B cell (primary cell): ENCODE measurements around the gene IL1RAPL1. TPM values are rescaled to one million over a fixed set of nuclear protein-coding genes. Genes with fewer than 3 reads are reported as not detected.

Experiments used
- ATAC-seq: fragments of 200-7000 bp; cut with Tn5 transposase; one replicate; pipeline ENCODE4 v1.10.0; 2021; ENCODE audit warnings: low read depth, mild to moderate bottlenecking, moderate number of reproducible peaks, moderate library complexity
- CTCF ChIA-PET: fragments of 350-600 bp; sonication (Branson Sonifier 250); formaldehyde crosslinking; loops from one replicate; lab custom pipeline; 2021; ENCODE audit warnings: antibody characterized with exemption, inconsistent platforms; lab: Charles Lee
- POLR2A ChIA-PET: fragments of 350-600 bp; sonication (Branson Sonifier 250); formaldehyde crosslinking; loops from one replicate; lab custom pipeline; 2021; ENCODE audit warnings: antibody characterized with exemption; lab: Charles Lee
- DNase-seq: peaks from one replicate; pipeline ENCODE4 v3.0.0; 2013
- H2AFZ ChIP-seq: 2 replicates; pipeline ENCODE4 v1.6.1; 2012; ENCODE audit warnings: mild to moderate bottlenecking, low read depth, low read length; ENCODE audit not compliant: insufficient read depth, poor library complexity, severe bottlenecking
- H3K27ac ChIP-seq, 2 donors: 1 replicate in 1 of 2; 2 replicates in 1 of 2; pipeline ENCODE4 v1.5.1; 2012 to 2013; ENCODE audit warnings: low read length in 2 of 2, mild to moderate bottlenecking in 2 of 2, moderate library complexity in 1 of 2
- H3K27me3 ChIP-seq, 4 experiments: fragments of 200-600 bp in 1 of 4; sonication (generic) in 1 of 4; replicated peaks in 1 of 4; 1 replicate in 2 of 4; 2 replicates in 2 of 4; pipeline versions ENCODE4 v1.6.1 to v1.7.0; 2013 to 2016; ENCODE audit warnings: low read length in 3 of 4, mild to moderate bottlenecking in 2 of 4, mixed read lengths in 1 of 4, moderate library complexity in 1 of 4; ENCODE audit not compliant: insufficient read depth in 4 of 4, control insufficient read depth in 3 of 4; ENCODE audit errors: control extremely low read depth in 1 of 4
- H3K36me3 ChIP-seq, 2 experiments: replicated peaks in 1 of 2; 1 replicate in 1 of 2; 2 replicates in 1 of 2; pipeline versions ENCODE4 v1.6.1 to v1.7.1; 2013; ENCODE audit warnings: low read length in 1 of 2; ENCODE audit not compliant: insufficient read depth in 2 of 2, control insufficient read depth in 1 of 2; ENCODE audit errors: control extremely low read depth in 1 of 2, extremely low read depth in 1 of 2
- H3K4me1 ChIP-seq, 2 donors: fragments of 200-600 bp in 1 of 2; sonication (generic) in 1 of 2; 1 replicate in 1 of 2; 2 replicates in 1 of 2; pipeline versions ENCODE4 v1.5.1 to v1.6.1; 2013 to 2017; ENCODE audit warnings: low read length in 2 of 2; ENCODE audit not compliant: control insufficient read depth in 2 of 2, insufficient read depth in 2 of 2
- H3K4me2 ChIP-seq: replicated peaks from 2 replicates; pipeline ENCODE3; 2012; ENCODE audit warnings: mild to moderate bottlenecking, low read depth, low read length; ENCODE audit not compliant: poor library complexity, severe bottlenecking
- H3K4me3 ChIP-seq, 5 experiments: fragments of 200-600 bp in 1 of 5; sonication (generic) in 1 of 5; 1 replicate in 3 of 5; 2 replicates in 2 of 5; pipeline versions ENCODE4 v1.5.1 to v1.7.0; 2011 to 2016; ENCODE audit warnings: low read length in 4 of 5, mild to moderate bottlenecking in 4 of 5, low read depth in 2 of 5, control low read depth in 1 of 5, moderate library complexity in 1 of 5; ENCODE audit not compliant: insufficient read depth in 1 of 5; ENCODE audit errors: control extremely low read depth in 1 of 5, extremely low read depth in 1 of 5
- H3K79me2 ChIP-seq: fragments of 200-600 bp; sonication (generic); one replicate; pipeline ENCODE4 v1.6.0; 2016; ENCODE audit warnings: low read length; ENCODE audit not compliant: control insufficient read depth, insufficient read depth
- H3K9ac ChIP-seq: fragments of 200-600 bp; sonication (generic); 2 replicates; pipeline ENCODE4 v1.6.1; 2017; ENCODE audit warnings: mild to moderate bottlenecking, low read length, moderate library complexity
- H3K9me3 ChIP-seq, 3 donors: one replicate each; pipeline versions ENCODE4 v1.6.1 to v1.7.1; 2013; ENCODE audit warnings: low read length in 2 of 3; ENCODE audit not compliant: control insufficient read depth in 2 of 3, insufficient read depth in 1 of 3; ENCODE audit errors: control extremely low read depth in 1 of 3
- H4K20me1 ChIP-seq: 2 replicates; pipeline ENCODE4 v1.6.0; 2012; ENCODE audit warnings: mild to moderate bottlenecking, low read length; ENCODE audit not compliant: insufficient read depth, control insufficient read depth, poor library complexity, severe bottlenecking
- H3K27ac Mint-ChIP-seq: one replicate; pipeline ENCODE4 v1.8.0; 2021; ENCODE audit warnings: mixed read lengths
- H3K27me3 Mint-ChIP-seq: one replicate; pipeline ENCODE4 v1.8.0; 2021; ENCODE audit warnings: mixed read lengths
- H3K4me1 Mint-ChIP-seq: one replicate; pipeline ENCODE4 v1.8.0; 2021; ENCODE audit warnings: mixed read lengths
- H3K4me3 Mint-ChIP-seq: one replicate; pipeline ENCODE4 v1.8.0; 2021; ENCODE audit warnings: mixed read lengths
- H3K9me3 Mint-ChIP-seq: one replicate; pipeline ENCODE4 v1.8.0; 2022; ENCODE audit warnings: mixed read lengths; ENCODE audit not compliant: insufficient read depth
- EZH2 ChIP-seq: IDR thresholded peaks from 2 replicates; pipeline ENCODE4 v1.6.1; 2012; ENCODE audit warnings: borderline replicate concordance, low read depth, mild to moderate bottlenecking, moderate library complexity, low read length; ENCODE audit not compliant: insufficient read depth, poor library complexity, severe bottlenecking
- WGBS: methylation state at CpG from one replicate; pipeline ENCODE4 v1.1.5; 2013; ENCODE audit warnings: missing lambda C conversion rate; ENCODE audit not compliant: insufficient coverage; 5-methylcytosine and 5-hydroxymethylcytosine counted together
- intact Hi-C: fragments of 100-400 bp; cut with micrococcal nuclease; formaldehyde crosslinking; loops from one replicate; pipeline ENCODE4 v1.10.0; 2022
- polyA plus RNA-seq: library from polyadenylated mRNA; depleted of rRNA; stranded (reverse); fragments of >200 nt; gene quantifications from 2 replicates; pipeline ENCODE4 v1.2.3, GENCODE V29; 2012
- total RNA-seq, 2 donors: library from RNA; stranded (reverse); fragments of 120-200 nt in 1 of 2; gene quantifications; 1 replicate in 1 of 2; 2 replicates in 1 of 2; pipeline versions ENCODE4 v1.2.3 to v1.2.4, GENCODE V29; 2013 to 2022
- TF ChIP-seq, protein P1 (sequence below): fragments of 200-600 bp; IDR thresholded peaks from one replicate; pipeline ENCODE4 v1.8.0; 2022; ENCODE audit warnings: antibody characterized with exemption, mild to moderate bottlenecking

The IL1RAPL1 gene
- total and polyA plus RNA-seq, 2 donors (not counting 1 experiment from before 2014, with no cell fraction given) = not detected

DNA sequence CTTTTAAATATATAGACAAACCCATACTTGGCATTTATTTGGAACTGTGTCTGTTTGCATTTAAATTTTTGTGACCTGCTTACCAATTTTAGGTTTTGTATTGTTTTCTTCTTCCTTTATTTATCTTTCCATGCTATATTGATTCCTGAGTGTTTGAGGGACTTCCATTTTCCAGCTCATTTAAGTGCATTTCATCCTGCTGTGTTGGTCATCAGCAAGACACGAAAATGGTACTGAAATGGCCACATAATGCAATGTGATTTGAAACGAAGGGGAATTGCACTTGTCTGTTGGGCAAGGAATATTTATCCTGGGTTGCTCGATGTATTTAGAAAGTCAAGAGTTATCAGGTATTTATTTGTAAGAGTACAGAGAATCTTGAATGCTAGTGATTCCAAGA lies 1103.8 kb downstream of the IL1RAPL1 start:
- POLR2A ChIA-PET = no interaction called here
- CTCF ChIA-PET = no interaction called here
- H3K4me1 Mint-ChIP-seq = no peaks in the 10 kb centered on the region
- TF ChIP-seq, protein P1, sequence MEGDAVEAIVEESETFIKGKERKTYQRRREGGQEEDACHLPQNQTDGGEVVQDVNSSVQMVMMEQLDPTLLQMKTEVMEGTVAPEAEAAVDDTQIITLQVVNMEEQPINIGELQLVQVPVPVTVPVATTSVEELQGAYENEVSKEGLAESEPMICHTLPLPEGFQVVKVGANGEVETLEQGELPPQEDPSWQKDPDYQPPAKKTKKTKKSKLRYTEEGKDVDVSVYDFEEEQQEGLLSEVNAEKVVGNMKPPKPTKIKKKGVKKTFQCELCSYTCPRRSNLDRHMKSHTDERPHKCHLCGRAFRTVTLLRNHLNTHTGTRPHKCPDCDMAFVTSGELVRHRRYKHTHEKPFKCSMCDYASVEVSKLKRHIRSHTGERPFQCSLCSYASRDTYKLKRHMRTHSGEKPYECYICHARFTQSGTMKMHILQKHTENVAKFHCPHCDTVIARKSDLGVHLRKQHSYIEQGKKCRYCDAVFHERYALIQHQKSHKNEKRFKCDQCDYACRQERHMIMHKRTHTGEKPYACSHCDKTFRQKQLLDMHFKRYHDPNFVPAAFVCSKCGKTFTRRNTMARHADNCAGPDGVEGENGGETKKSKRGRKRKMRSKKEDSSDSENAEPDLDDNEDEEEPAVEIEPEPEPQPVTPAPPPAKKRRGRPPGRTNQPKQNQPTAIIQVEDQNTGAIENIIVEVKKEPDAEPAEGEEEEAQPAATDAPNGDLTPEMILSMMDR = no peak
- TF ChIP-seq EZH2 = no peak
- Histone ChIP-seq H3K4me1 (no peaks in the 10 kb centered on the region), H3K79me2 (no peaks in the 10 kb centered on the region), H3K36me3 (no peaks in the 10 kb centered on the region), H2AFZ (no peak overlapping the region), H3K9ac (no peak overlapping the region), H3K4me2 (no peak overlapping the region), H3K27me3 (no peaks in the 10 kb centered on the region), H3K4me3 (no peak overlapping the region), H3K9me3 (no peaks in the 10 kb centered on the region), H3K27ac (no peak overlapping the region), H4K20me1 (no peaks in the 10 kb centered on the region)
- H3K27me3 Mint-ChIP-seq = no peaks in the 10 kb centered on the region
- 83% methylated on average over 1 of the region's 3 CpGs for WGBS
- intact Hi-C loops = no loop called here
- H3K27ac Mint-ChIP-seq = no peak overlapping the region
- no peak overlapping the region for H3K4me3 Mint-ChIP-seq
- ATAC-seq (no peak), DNase-seq (no peak)
- H3K9me3 Mint-ChIP-seq = no peaks in the 10 kb centered on the region

DNA sequence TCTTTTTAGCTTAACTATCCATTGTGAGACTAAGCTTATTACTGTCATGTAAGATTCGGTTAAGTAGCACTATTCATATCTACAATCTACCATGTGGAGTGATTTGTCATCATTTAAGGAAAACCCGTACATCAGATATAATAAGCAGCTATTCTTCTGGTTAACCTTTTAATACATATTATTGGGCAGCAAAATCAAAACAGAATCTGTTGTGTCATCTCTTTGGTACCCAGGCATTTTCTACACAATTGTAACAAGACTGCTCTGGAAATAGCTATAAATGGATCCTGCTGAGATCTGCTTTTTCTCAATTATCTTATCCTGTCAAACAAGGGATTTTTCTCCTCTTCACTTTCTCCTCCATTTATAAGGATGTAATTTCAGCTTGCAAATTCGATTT lies 1106.7 kb downstream of the IL1RAPL1 start:
- intact Hi-C loops = no loop called here

More for the DNA sequence above, 1106.7 kb downstream of the IL1RAPL1 start:
- Mint-ChIP-seq H3K9me3 (no peaks in the 10 kb centered on the region), H3K4me1 (no peaks in the 10 kb centered on the region), H3K4me3 (no peak overlapping the region), H3K27ac (no peak overlapping the region), H3K27me3 (no peaks in the 10 kb centered on the region)
- H3K36me3 ChIP-seq = no peaks in the 10 kb centered on the region
- H4K20me1 ChIP-seq = no peaks in the 10 kb centered on the region
- H3K9ac ChIP-seq = no peak overlapping the region
- no peak overlapping the region for H3K27ac ChIP-seq
- H3K9me3 ChIP-seq = no peaks in the 10 kb centered on the region
- ChIA-PET CTCF (no interaction called here), POLR2A (no interaction called here)
- H3K4me1 ChIP-seq = no peaks in the 10 kb centered on the region
- no peaks in the 10 kb centered on the region for H3K27me3 ChIP-seq
- no peaks in the 10 kb centered on the region for H3K79me2 ChIP-seq
- no peak overlapping the region for H2AFZ ChIP-seq
- DNase-seq (no peak), ATAC-seq (no peak)
- no CpG with 5 or more reads among the region's 3 CpGs for WGBS
- H3K4me3 ChIP-seq = no peak overlapping the region
- no peak overlapping the region for H3K4me2 ChIP-seq
- TF ChIP-seq, protein P1 = no peak
- no peak for TF ChIP-seq EZH2
